Activated T-helper 2 cell treated with anti-CD3 and anti-CD28 coated beads, Interferon-gamma antibody, Interleukin-2, Interleukin-4, amounts not matched to agents 10 μg/mL and 5 μg/mL and 100 μg/mL, durations not matched to agents 14 hours and 24 hours and 36 hours (primary cell): ENCODE measurements around the gene NELFB. TPM values are rescaled to one million over a fixed set of nuclear protein-coding genes. Genes with fewer than 3 reads are reported as not detected.

Experiments
- DNase-seq: peaks from one replicate; pipeline ENCODE4 v3.0.0; 2021; ENCODE audit warnings: low spot score
- H3K27ac Mint-ChIP-seq: one replicate; pipeline ENCODE4 v1.8.0; 2021; ENCODE audit warnings: mixed read lengths
- H3K27me3 Mint-ChIP-seq: one replicate; pipeline ENCODE4 v1.8.0; 2021; ENCODE audit warnings: low read depth, mixed read lengths
- H3K36me3 Mint-ChIP-seq: one replicate; pipeline ENCODE4 v1.8.0; 2021; ENCODE audit warnings: low read depth, mixed read lengths
- H3K4me1 Mint-ChIP-seq: one replicate; pipeline ENCODE4 v1.8.0; 2021; ENCODE audit warnings: low read depth, mixed read lengths
- H3K4me3 Mint-ChIP-seq: one replicate; pipeline ENCODE4 v1.8.0; 2021; ENCODE audit warnings: low read depth, mild to moderate bottlenecking, moderate library complexity, mixed read lengths
- H3K9me3 Mint-ChIP-seq: one replicate; pipeline ENCODE4 v1.8.0; 2021; ENCODE audit warnings: mixed read lengths
- intact Hi-C: fragments of 100-400 bp; cut with micrococcal nuclease; formaldehyde crosslinking; loops from one replicate; pipeline ENCODE4 v1.15.1; 2023
- total RNA-seq: library from RNA; stranded (reverse); gene quantifications from 2 replicates; pipeline ENCODE4 v1.2.3, GENCODE V29; 2022

NELFB gene
- total RNA-seq, 1 donor from 2014 or later = 71.4 TPM

GRCh38 chr9:137227054-137227852 is 27.9 kb upstream of the NELFB start, which contains the start of gene RNF224:
Gene RNF224 (plus strand): TSS chr9:137227502. CDS start chr9:137228336, 834 bp downstream.
- H3K9me3 Mint-ChIP-seq = no peaks in the 10 kb centered on the region
- H3K4me3 Mint-ChIP-seq = no peak within 1 kb of the TSS
- peaks cover 7% of the 10 kb centered on the region for H3K4me1 Mint-ChIP-seq
- no peaks in the 10 kb centered on the region for H3K36me3 Mint-ChIP-seq
- intact Hi-C loops = loop anchor here (1.0 kb wide), 1 partner anchor 109 kb away; no protein-coding TSS in a partner anchor
- no peaks in the 10 kb centered on the region for H3K27me3 Mint-ChIP-seq
- DNase-seq = peak; percentile 75
- H3K27ac Mint-ChIP-seq = no peak within 1 kb of the TSS

DNA sequence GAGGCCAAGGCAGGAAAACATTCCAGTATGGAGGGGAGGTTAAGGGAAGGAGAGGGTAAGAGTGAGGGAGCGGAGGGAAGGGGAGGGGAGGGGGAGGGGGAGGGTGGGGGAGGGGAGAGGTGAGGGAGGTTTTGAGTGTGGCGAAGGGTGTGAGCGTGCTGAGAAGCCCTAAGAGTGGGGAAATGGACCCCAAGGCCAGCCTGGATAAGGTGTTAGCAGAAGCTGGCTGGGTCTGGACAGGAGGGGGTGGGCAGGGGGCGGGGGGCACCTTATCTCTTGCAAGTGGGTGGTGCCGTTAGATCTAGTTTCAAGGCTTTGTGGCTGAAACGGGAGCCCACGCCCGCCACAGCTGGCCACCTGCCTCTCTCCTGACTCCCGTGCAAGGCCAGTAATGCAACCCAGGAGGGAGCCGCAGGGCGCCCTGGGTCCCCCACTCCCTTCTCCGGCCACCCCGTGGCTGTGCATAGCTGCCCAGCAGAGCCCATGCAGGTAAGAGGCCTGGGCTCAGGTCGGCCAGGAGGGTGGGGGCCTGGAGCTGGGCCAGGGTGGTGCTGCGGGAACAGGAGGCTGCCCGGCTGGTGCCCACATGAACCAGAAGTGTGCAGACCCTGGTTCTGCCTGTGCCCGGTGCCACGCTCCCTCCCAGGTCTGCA is 27.1 kb upstream of the NELFB start:
- intact Hi-C loops = loop anchor here (1.0 kb wide), 1 partner anchor 110 kb away; no protein-coding TSS in a partner anchor
- DNase-seq = no peak
- Mint-ChIP-seq H3K9me3 (no peaks in the 10 kb centered on the region), H3K4me3 (no peak overlapping the region), H3K27me3 (no peaks in the 10 kb centered on the region), H3K27ac (no peak overlapping the region), H3K4me1 (peaks cover 6% of the 10 kb centered on the region), H3K36me3 (no peaks in the 10 kb centered on the region)

GRCh38 chr9:137228506-137228967 is 26.6 kb upstream of the NELFB start:
- no peak overlapping the region for H3K27ac Mint-ChIP-seq
- no peaks in the 10 kb centered on the region for H3K9me3 Mint-ChIP-seq
- no peaks in the 10 kb centered on the region for H3K36me3 Mint-ChIP-seq
- intact Hi-C loops = no loop called here
- H3K27me3 Mint-ChIP-seq = no peaks in the 10 kb centered on the region
- no peak for DNase-seq
- no peak overlapping the region for H3K4me3 Mint-ChIP-seq
- peaks cover 5% of the 10 kb centered on the region for H3K4me1 Mint-ChIP-seq

DNA sequence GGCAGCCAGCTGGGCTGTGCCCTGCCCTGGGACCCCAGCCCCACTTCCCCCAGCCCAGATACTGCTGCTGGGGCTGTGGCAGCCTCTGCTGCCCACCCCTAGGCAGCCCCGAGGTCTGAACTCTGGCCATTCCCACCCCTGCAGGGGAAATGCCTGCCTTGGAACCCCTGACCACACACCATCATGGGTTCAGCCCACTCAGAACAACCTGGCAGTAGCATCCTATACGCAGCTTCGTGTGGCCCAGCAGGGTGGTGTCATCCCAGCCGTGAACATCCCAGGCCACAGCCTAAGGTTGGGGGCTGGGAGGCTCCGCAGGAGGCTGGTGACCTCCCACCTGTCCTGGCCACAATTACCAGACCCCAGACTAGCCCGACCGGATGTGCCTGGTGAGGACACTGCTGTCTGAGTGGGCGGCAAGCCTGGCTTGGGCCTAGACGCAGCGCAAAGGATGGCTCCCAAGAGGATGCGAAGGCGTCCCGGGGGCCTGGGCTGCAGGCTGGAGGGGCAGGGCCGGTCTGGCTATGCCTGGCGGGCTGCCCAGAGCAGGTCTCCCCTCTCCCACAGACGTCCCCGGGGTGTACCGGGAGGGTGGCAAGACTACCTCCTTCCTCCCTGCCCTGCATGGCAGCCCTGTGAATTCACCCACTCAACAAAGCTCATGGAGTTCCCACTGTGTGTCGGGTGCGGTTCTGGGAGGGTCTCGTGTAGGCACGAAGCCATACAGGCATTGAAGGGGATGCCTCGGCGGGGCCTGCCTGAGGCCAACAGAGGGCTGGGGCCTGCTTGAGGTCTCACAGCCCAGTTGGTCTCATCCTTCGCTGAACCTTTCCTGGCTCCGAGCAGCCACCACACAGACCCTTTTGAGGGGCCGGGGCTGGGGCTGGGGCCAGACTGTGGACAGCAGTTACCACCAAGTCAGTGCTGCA is 25.9 kb upstream of the NELFB start:
- Mint-ChIP-seq H3K27me3 (no peaks in the 10 kb centered on the region), H3K4me1 (peaks cover 5% of the 10 kb centered on the region), H3K36me3 (no peaks in the 10 kb centered on the region), H3K9me3 (no peaks in the 10 kb centered on the region), H3K27ac (no peak overlapping the region), H3K4me3 (no peak overlapping the region)
- intact Hi-C loops = no loop called here
- DNase-seq = no peak

DNA sequence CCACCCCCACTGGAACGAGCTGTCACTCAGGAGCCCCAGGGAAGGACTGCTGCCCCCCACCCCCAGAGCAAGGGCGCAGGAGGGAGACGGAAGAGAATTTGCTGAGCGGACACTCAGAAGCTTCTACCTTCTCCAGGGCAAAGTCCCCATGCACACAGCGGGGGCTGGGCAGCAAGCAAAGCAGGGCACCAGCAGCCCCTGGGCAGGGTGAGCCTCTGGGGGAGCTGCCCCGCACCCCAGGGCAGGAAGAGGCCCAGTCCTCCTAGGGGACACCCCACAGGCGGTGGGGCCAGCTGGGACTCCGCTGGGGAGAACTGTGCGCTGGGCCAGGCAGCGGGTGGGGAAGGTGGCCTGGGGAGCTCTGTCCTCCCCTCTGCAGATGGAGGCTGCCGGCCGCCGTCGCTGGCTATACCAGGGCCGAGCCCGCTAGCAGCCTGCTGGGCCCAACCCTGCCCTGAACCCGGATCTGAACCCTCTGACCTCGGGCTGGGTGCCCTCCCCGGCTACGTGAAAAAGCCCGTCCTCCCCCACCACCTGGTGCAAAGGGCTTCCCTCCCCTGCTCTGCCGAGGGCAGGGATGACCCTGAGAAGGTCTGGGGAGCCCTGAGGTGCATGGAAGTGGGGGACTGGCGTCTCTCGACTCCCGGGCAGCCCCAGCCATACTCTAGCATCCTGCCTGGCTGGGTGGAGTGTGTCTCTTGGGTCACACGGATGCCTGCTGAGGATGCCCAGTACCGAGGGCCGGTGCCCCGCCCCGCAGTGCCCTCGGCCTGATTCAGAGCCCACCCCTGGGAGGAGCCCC is 25.0 kb upstream of the NELFB start:
- H3K27me3 Mint-ChIP-seq = peaks cover under 1% of the 10 kb centered on the region
- DNase-seq = no peak
- H3K27ac Mint-ChIP-seq = no peak overlapping the region
- H3K36me3 Mint-ChIP-seq = no peaks in the 10 kb centered on the region
- H3K4me1 Mint-ChIP-seq = peaks cover 5% of the 10 kb centered on the region
- intact Hi-C loops = no loop called here
- no peak overlapping the region for H3K4me3 Mint-ChIP-seq
- H3K9me3 Mint-ChIP-seq = no peaks in the 10 kb centered on the region

DNA sequence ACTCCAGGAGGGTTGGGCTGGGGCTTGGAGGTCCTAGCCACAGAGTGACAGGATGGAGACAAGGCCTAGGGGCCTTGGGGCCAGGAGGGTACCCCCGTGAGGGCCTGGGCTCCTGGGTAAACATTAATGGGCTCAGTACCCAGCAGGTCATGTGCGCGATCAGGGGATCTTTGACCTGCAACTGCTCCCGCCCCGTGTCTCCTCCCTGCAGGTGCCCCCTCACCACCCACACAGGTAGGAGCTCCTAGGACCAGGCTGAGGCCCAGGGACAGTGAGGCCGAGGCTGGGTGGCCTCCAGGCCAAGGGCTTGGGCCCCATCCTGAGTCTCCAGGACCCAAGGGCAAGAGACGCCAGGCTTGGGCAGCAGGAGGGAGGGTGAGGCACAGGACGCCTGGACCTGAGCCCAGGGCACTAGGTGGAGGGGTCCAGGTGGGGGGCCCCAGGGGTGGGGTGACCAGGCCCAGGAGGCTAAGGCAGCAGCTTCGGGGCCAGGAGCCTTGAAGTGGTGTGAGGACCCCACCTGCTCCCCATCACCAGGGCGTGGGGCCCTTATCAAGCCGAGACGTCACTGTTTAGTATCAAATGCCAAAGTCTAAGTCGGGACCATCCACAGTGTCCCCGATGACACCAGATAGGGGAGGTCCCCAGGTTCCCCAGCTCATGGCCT is 24.3 kb upstream of the NELFB start, which contains the start of gene SLC34A3:
Gene SLC34A3, plus strand, starts transcription at position 197 of the 667 bp plus-strand sequence. CDS start 802 bp downstream, outside the sequence.
- peaks cover 2% of the 10 kb centered on the region for H3K4me1 Mint-ChIP-seq
- DNase-seq = no peak
- peaks cover 3% of the 10 kb centered on the region for H3K27me3 Mint-ChIP-seq
- H3K9me3 Mint-ChIP-seq = no peaks in the 10 kb centered on the region
- no peak within 1 kb of the TSS for H3K27ac Mint-ChIP-seq
- H3K4me3 Mint-ChIP-seq = no peak within 1 kb of the TSS
- H3K36me3 Mint-ChIP-seq = no peaks in the 10 kb centered on the region
- intact Hi-C loops = no loop called here

- DNase-seq = no peak
- no peaks in the 10 kb centered on the region for H3K9me3 Mint-ChIP-seq
- H3K27me3 Mint-ChIP-seq = peaks cover 3% of the 10 kb centered on the region
- H3K36me3 Mint-ChIP-seq = no peaks in the 10 kb centered on the region
- no peak overlapping the region for H3K27ac Mint-ChIP-seq
- no peak overlapping the region for H3K4me3 Mint-ChIP-seq
- intact Hi-C loops = no loop called here
- H3K4me1 Mint-ChIP-seq = peaks cover 2% of the 10 kb centered on the region
Measured at GRCh38 chr9:137231372-137232039, 23.6 kb upstream of the NELFB start.

GRCh38 chr9:137232101-137232500 is 23.0 kb upstream of the NELFB start:
- no peaks in the 10 kb centered on the region for H3K36me3 Mint-ChIP-seq
- H3K4me3 Mint-ChIP-seq = no peak overlapping the region
- H3K27me3 Mint-ChIP-seq = peaks cover 3% of the 10 kb centered on the region
- no peak for DNase-seq
- intact Hi-C loops = no loop called here
- no peaks in the 10 kb centered on the region for H3K9me3 Mint-ChIP-seq
- peaks cover 2% of the 10 kb centered on the region for H3K4me1 Mint-ChIP-seq
- H3K27ac Mint-ChIP-seq = no peak overlapping the region

DNA sequence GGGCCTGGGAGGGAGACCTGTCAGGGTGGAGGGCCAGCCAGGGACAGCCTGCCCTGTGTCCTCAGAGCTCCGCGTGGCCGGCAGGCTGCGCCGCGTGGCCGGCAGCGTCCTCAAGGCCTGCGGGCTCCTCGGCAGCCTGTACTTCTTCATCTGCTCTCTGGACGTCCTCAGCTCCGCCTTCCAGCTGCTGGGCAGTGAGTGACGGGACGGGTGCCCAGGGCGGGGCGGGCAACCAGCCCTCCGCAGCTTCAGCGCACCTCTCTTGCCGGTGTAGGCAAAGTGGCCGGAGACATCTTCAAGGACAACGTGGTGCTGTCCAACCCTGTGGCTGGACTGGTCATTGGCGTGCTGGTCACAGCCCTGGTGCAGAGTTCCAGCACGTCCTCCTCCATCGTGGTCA is 22.6 kb upstream of the NELFB start:
- DNase-seq = no peak
- intact Hi-C loops = no loop called here
- Mint-ChIP-seq H3K36me3 (no peaks in the 10 kb centered on the region), H3K4me1 (peaks cover 2% of the 10 kb centered on the region), H3K27ac (no peak overlapping the region), H3K4me3 (no peak overlapping the region), H3K27me3 (peaks cover 3% of the 10 kb centered on the region), H3K9me3 (no peaks in the 10 kb centered on the region)

GRCh38 chr9:137233143-137233980 is 21.8 kb upstream of the NELFB start:
- Mint-ChIP-seq H3K27ac (no peak overlapping the region), H3K4me3 (no peak overlapping the region), H3K27me3 (peaks cover 3% of the 10 kb centered on the region), H3K4me1 (no peaks in the 10 kb centered on the region), H3K9me3 (no peaks in the 10 kb centered on the region), H3K36me3 (no peaks in the 10 kb centered on the region)
- intact Hi-C loops = no loop called here
- DNase-seq = no peak
